ENCODE measurements around the gene NRSN2. TPM values are rescaled to one million over a fixed set of nuclear protein-coding genes. Genes with fewer than 3 reads are reported as not detected.
"Not testable (repeated sequence)": the region's sequence is repeated elsewhere in the genome, so short reads cannot be mapped to it uniquely, and the experiment has no call there.

NRSN2 gene
- polyA plus RNA-seq, 3 donors = 46.1 to 53.6 (median 51.9) TPM

GRCh38 chr20:366719-367485 is 20.0 kb downstream of the NRSN2 start:
- no peak for DNase-seq (ENCODE audit: extremely low read depth in 1 of 11, low read depth in 9 of 11, low spot score in 4 of 11)

DNA sequence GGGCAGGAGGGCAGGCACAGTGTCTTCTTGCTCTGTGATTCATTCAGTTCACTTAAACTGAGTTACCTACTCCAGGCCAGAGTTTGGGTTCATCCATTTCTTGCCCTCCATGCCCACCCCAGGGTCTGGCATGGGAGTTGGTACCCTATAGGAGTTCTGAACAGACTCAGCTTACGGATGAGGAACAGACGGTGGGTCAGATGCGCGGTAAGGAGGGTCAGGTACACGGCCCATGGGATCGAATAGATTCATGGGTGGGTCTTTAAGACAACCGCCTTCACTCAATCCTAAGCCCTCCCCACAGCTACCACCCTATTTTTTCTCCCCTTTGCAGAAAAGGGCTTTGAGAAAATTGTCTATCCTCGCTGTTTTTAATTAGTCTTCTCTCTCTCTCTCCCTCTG is 20.6 kb downstream of the NRSN2 start:
- DNase-seq (ENCODE audit: extremely low read depth in 1 of 11, low read depth in 9 of 11, low spot score in 4 of 11) = no peak

DNA sequence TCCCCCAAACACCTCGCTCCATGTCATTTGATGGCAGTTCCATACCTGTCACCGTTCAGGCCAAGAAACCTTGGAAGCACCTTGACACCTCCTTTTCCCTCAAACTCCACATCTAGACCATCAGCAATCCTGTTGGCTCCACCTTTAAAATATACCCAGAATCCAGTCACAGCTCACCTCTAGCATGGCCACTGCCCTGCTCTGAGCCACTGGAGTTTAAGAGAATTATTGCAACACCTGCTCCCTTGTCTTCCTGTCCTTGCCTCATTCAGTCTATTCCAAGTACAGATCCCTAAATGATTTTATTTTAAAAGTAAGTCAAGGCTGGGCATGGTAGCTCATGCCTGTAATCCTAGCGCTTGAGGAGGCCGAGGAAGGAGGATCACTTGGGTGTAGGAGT is 22.0 kb downstream of the NRSN2 start:
- DNase-seq (ENCODE audit: extremely low read depth in 1 of 11, low read depth in 9 of 11, low spot score in 4 of 11) = no peak

DNA sequence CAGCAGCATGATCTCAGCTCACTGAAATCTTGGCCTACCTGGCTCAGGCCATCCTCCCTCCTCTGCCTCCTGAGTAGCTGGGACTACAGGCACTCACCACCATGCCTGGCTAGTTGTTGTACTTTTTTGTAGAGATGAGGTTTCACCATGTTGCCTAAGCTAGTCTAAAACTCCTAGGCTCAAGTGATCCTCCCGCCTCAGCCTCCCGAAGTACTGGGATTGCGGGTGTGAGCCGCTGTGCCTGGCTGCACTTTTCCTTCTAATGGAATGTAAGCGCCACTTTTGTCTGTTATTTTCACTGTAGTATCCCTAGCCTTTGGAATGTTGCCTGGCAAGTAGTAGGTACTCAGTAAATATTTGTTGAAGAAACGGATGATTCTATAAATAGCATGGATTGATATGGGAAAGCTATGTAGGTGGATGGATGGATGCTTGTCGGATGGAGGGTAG is 23.3 kb downstream of the NRSN2 start:
- no peak for DNase-seq (ENCODE audit: extremely low read depth in 1 of 11, low read depth in 9 of 11, low spot score in 4 of 11)

GRCh38 chr20:370977-371754 is 24.3 kb downstream of the NRSN2 start:
- no peak for DNase-seq (ENCODE audit: extremely low read depth in 1 of 11, low read depth in 9 of 11, low spot score in 4 of 11)

DNA sequence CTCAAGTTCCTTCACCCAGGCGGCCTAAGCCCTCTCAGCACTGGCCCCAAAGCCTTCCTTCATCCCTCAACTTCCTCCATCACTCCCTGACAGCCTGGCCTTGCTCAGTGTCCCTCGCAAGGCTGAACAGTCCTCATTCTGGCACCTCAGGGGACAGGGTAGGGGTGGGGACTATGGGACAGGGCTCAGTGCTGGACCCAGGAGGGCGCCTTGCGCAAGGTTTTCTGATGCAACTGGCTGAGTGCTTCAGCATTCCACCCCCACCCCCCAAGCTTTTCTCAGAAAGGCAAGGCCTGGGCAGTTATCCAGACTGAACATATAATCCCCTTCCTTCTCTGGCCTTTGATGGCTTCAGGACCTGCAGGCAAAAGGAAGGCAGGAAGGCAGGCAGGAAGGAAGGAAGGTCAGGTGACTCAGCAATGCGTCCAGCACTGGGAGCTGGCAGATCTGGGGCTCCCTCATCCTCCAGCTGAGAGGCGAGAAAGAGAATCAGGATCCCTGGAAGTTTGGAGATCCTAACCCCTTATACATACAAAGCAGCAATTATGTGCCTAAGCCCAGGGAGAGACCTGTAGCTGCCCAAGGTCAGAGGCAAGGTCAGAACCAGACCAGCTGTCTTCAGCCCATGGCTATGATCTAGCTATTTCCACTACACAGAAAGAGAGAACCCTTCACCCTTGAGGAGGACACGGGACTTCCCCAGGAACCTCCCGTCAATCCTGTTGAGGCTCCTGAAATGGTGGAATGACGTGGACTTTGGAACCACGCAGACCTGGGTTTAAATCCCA is 25.0 kb downstream of the NRSN2 start:
- DNase-seq (ENCODE audit: extremely low read depth in 1 of 11, low read depth in 9 of 11, low spot score in 4 of 11) = no peak

- not testable (repeated sequence) for DNase-seq (ENCODE audit: extremely low read depth in 1 of 11, low read depth in 9 of 11, low spot score in 4 of 11)
Observed at GRCh38 chr20:372543-373082, 25.7 kb downstream of the NRSN2 start.

DNA sequence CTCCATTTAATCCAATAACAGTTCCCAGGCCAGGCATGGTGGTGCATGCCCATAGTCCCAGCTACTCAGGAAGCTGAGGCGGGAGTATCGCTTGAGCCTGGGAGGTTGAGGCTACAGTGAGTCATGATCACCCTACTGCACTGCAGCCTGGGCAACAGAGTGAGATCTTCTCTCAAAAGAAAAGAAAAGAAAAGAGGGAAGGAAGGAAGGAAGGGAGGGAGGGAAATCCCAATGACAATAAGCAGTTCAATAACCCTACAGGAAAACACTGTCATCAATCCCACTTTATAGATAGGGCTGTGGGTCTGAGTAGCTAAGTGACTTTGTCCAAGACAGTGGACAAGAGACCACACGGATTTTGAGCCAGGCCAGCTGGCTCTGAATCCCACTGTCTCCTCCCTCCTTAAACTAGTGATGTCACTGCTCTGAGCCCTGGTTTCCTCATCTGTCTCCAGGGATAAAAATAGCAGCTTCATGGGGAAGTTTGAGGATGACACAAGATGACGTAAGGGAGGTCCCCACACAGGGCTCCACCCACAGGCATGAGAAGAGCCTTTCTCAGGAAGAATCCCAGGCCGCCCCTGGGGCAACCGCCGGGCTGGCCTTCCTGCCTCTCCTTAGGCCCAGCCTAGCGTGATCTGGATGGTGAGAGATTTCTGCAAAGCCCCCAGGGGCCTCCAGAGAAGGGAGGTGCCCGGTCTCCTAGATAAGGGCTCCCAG is 26.4 kb downstream of the NRSN2 start:
- no peak for DNase-seq (ENCODE audit: extremely low read depth in 1 of 11, low read depth in 9 of 11, low spot score in 4 of 11)

DNA sequence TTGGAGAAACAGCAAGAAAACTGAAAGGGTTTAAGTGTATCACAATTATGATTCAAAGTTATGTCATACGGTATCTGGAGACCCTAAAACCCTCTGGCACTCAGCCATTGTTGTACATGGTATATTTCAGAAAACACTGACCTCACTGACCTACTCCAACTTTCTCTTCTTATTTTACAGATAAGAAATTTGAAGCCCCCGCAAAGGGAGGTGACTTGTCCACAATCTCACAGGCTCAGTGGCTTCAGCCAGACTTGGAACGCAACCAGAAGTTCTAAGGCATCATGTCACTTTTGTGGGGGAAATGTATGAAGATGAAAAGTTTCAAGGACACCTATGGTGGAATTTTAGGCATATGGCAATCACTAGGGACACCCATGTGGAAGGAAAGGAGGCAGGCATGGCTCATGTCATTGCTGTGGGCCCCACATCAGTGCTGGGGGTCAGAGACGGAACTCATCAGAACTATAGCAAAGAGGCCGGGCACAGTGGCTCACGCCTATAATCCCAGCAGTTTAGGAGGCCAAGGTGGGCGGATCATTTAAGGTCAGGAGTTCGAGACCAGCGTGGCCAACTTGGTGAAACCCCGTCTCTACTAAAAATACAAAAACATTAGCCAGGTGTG is 28.5 kb downstream of the NRSN2 start:
- DNase-seq (ENCODE audit: extremely low read depth in 1 of 11, low read depth in 9 of 11, low spot score in 4 of 11) = no peak

DNA sequence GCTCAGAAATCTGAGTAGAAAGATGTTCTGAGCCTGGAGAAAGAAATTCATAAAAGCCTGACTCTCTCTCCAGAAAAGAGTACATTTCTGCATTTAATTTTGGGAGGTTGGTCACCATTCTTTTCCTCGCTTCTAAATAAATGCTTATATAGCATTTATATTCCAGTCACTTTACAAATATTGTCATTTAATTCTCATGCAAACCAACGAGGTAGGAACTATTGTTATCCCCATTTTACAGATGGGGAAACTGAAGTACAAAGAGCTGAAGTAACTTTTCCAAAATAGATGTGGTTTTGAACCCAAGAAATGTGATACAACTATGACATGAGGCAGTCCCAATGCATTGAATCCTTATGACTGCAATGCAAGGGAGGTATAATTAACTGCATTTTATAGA is 29.2 kb downstream of the NRSN2 start:
- no peak for DNase-seq (ENCODE audit: extremely low read depth in 1 of 11, low read depth in 9 of 11, low spot score in 4 of 11)

GRCh38 chr20:376750-377149 is 29.8 kb downstream of the NRSN2 start:
- no peak for DNase-seq (ENCODE audit: extremely low read depth in 1 of 11, low read depth in 9 of 11, low spot score in 4 of 11)

GRCh38 chr20:377578-377977 is 30.7 kb downstream of the NRSN2 start:
- DNase-seq (ENCODE audit: extremely low read depth in 1 of 11, low read depth in 9 of 11, low spot score in 4 of 11) = not testable (repeated sequence)

DNA sequence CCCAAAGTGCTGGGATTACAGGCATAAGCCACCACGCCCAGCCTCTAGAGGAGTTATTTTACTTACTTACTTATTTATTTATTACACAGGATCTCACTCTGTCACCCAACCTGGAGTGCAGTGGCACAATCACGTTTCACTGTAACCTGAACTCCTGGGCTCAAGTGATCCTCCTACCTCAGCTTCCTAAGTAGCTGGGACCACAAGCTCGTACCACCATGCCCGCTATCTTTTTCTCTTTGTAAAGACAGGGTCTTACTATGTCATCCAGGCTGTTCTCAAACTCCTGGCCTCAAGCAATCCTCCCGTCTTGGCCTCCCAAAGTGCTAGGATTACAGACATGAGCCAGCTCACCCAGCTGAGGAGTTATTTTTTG is 32.0 kb downstream of the NRSN2 start:
- no peak for DNase-seq (ENCODE audit: extremely low read depth in 1 of 11, low read depth in 9 of 11, low spot score in 4 of 11)

DNA sequence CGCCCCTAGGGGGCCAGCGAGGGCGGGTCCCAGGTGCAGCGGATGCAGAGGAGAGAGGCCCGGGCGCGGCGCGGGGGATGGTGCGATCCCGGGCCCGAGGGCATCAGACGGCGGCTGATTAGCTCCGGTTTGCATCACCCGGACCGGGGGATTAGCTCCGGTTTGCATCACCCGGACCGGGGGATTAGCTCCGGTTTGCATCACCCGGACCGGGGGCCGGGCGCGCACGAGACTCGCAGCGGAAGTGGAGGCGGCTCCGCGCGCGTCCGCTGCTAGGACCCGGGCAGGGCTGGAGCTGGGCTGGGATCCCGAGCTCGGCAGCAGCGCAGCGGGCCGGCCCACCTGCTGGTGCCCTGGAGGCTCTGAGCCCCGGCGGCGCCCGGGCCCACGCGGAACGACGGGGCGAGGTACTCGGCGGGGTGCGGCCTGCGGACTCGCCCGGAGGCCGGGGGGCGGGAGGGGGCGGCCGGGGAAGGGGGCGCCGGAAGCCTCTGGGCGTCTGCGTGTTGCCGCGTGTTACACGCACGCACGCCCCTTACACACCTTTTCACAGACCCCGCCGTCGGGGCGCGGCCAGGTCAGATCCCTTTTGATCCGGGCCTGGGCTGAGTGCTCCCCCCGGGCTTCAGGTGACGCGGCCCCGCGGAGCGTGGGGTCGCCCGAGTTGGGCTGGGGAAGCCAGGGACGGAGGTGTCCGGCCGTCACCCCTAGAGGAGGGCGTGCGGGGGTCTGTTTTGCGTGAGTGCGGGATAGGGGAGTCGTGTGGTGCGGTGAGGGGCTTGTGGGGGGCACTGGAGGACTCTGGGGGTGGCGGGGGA is 34.1 kb downstream of the NRSN2 start:
- no peak for DNase-seq (ENCODE audit: extremely low read depth in 1 of 11, low read depth in 9 of 11, low spot score in 4 of 11)

- peak in 1 of 11 donors; percentile 41 for DNase-seq (ENCODE audit: extremely low read depth in 1 of 11, low read depth in 9 of 11, low spot score in 4 of 11)
Observed at GRCh38 chr20:381581-382290, 34.8 kb downstream of the NRSN2 start.

- no peak for DNase-seq (ENCODE audit: extremely low read depth in 1 of 11, low read depth in 9 of 11, low spot score in 4 of 11)
Observed at GRCh38 chr20:382291-383115, 35.6 kb downstream of the NRSN2 start.
